Sigmoid colon (tissue), 7 donors: ENCODE measurements around the gene SH2B3. TPM values are rescaled to one million over a fixed set of nuclear protein-coding genes. Genes with fewer than 3 reads are reported as not detected.

Experiments used
- DNase-seq: peaks from one replicate; pipeline ENCODE4 v3.0.0-alpha.2; 2019
- H3K27ac ChIP-seq, 4 donors: fragments of 200-600 bp; sonication (generic); one replicate each; pipeline ENCODE4 v1.5.1; 2016 to 2019; ENCODE audit warnings: mild to moderate bottlenecking in 1 of 4
- H3K27me3 ChIP-seq, 3 donors: fragments of 200-600 bp; sonication (generic); one replicate each; pipeline ENCODE4 v1.5.1; 2019; ENCODE audit warnings: mild to moderate bottlenecking in 1 of 3
- H3K36me3 ChIP-seq, 4 donors: fragments of 200-600 bp; sonication (generic); one replicate each; pipeline ENCODE4 v1.5.1; 2016 to 2019
- H3K4me1 ChIP-seq, 4 donors: fragments of 200-600 bp; sonication (generic); one replicate each; pipeline ENCODE4 v1.5.1; 2017 to 2019
- H3K4me3 ChIP-seq, 4 donors: fragments of 200-600 bp; sonication (generic); one replicate each; pipeline ENCODE4 v1.5.1; 2017 to 2019; ENCODE audit warnings: mild to moderate bottlenecking in 2 of 4, moderate library complexity in 1 of 4
- H3K9me3 ChIP-seq, 4 donors: fragments of 200-600 bp in 3 of 4; sonication (generic) in 3 of 4; one replicate each; pipeline versions ENCODE4 v1.5.1 to v1.6.1; 2013 to 2019
- CTCF ChIP-seq, 4 experiments: fragments of 450-650 bp in 3 of 4; fragments of 200-600 bp in 1 of 4; IDR thresholded peaks; one replicate each; pipeline ENCODE4 v1.5.1; 2016 to 2019; ENCODE audit warnings: antibody characterized with exemption in 4 of 4, mild to moderate bottlenecking in 3 of 4, moderate library complexity in 2 of 4
- EP300 ChIP-seq, 4 donors: sonication (generic); formaldehyde crosslinking; IDR thresholded peaks; one replicate each; pipeline ENCODE4 v1.6.1; 2017; ENCODE audit warnings: antibody characterized with exemption in 4 of 4
- POLR2A ChIP-seq, 2 donors: fragments of 450-650 bp; IDR thresholded peaks; one replicate each; pipeline ENCODE4 v1.6.1; 2016; ENCODE audit warnings: antibody characterized with exemption in 2 of 2, mild to moderate bottlenecking in 2 of 2, moderate library complexity in 2 of 2
- POLR2AphosphoS5 ChIP-seq, 4 donors: sonication (generic); formaldehyde crosslinking; IDR thresholded peaks; one replicate each; pipeline ENCODE4 v1.6.1; 2017; ENCODE audit warnings: antibody characterized with exemption in 4 of 4
- WGBS, 2 donors: extraction: QIAGEN DNeasy Blood & Tissue Kit; methylation state at CpG; one replicate each; pipeline ENCODE4 v1.1.7; 2013; 5-methylcytosine and 5-hydroxymethylcytosine counted together
- intact Hi-C: fragments of 100-400 bp; cut with DNase I; formaldehyde crosslinking; loops from one replicate; pipeline ENCODE4 v1.15.1; 2023
- polyA plus RNA-seq, 3 donors: library from polyadenylated mRNA; stranded (reverse); fragments of 200-250 nt; gene quantifications; one replicate each; pipeline ENCODE4 v1.2.3, GENCODE V29; 2013
- total RNA-seq, 4 donors: library from RNA; depleted of rRNA; stranded (reverse); fragments of >200 nt; gene quantifications; one replicate each; pipeline ENCODE4 v1.1.0, GENCODE V29; 2016
- donor health status: healthy with polysubstance abuse.
- donor health status: Bipolar disorder and iron deficiency.
- donor health status: healthy.

The SH2B3 gene
- total and polyA plus RNA-seq, 7 donors = 10.4 to 32.5 (median 14.1) TPM

- H3K4me3 ChIP-seq = no peak overlapping the region
- WGBS, 2 donors = 48 to 79% methylated on average over 10 of the region's 10 CpGs
- intact Hi-C loops = no loop called here
- no peaks in the 10 kb centered on the region for H3K9me3 ChIP-seq
- peak overlapping the region; percentile 37 to 78 (median 61) for H3K27ac ChIP-seq
- no peaks in the 10 kb centered on the region for H3K27me3 ChIP-seq
- peaks cover 0 to 39% (median 17%) of the 10 kb centered on the region in 4 donors for H3K36me3 ChIP-seq
- H3K4me1 ChIP-seq = peaks cover 0 to 52% (median 44%) of the 10 kb centered on the region in 4 donors
- TF ChIP-seq POLR2A (IDR thresholded peaks at IDR 0.05) = no peak
- TF ChIP-seq CTCF (IDR thresholded peaks at IDR 0.05) = no peak
- no peak for TF ChIP-seq POLR2AphosphoS5 (IDR thresholded peaks at IDR 0.05)
- no peak for TF ChIP-seq EP300 (IDR thresholded peaks at IDR 0.05)
- peak; percentile 66 for DNase-seq
Measured at GRCh38 chr12:111442301-111443045, 36.8 kb downstream of the SH2B3 start.

DNA sequence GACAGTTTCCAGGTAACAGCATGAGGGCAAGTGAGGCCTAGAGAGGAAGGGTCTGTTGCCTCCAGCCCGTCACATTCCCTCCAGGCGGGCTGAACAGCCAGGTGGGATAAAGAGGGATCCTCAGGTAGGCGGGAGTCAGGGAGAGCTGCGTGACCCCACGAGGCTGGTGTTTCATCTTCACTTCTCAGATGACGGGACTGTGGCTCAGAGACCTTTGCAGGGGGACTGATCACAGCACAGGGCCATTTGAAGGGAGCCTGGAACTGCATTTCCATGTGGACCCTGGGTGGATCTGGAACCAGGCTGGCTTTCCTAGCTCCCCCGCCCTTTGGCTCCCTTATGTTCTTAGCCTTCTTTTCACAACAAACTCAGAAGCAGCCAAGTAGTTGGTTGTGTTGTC is 37.4 kb downstream of the SH2B3 start:
- Histone ChIP-seq H3K4me1 (peaks cover 0 to 48% (median 44%) of the 10 kb centered on the region in 4 donors), H3K9me3 (no peaks in the 10 kb centered on the region), H3K4me3 (no peak overlapping the region), H3K36me3 (peaks cover 0 to 45% (median 23%) of the 10 kb centered on the region in 4 donors), H3K27ac (peak overlapping the region; percentile 37 to 78 (median 61)), H3K27me3 (no peaks in the 10 kb centered on the region)
- intact Hi-C loops = no loop called here
- DNase-seq = peak; percentile 48
- no peak for TF ChIP-seq POLR2A (IDR thresholded peaks at IDR 0.05)
- TF ChIP-seq CTCF (IDR thresholded peaks at IDR 0.05) = no peak
- no peak for TF ChIP-seq EP300 (IDR thresholded peaks at IDR 0.05)
- no peak for TF ChIP-seq POLR2AphosphoS5 (IDR thresholded peaks at IDR 0.05)
- WGBS, 2 donors = 93 to 94% methylated on average over 7 of the region's 7 CpGs

- Histone ChIP-seq H3K9me3 (no peaks in the 10 kb centered on the region), H3K27me3 (no peaks in the 10 kb centered on the region), H3K36me3 (peaks cover 0 to 50% (median 27%) of the 10 kb centered on the region in 4 donors), H3K27ac (peak overlapping the region in 3 of 4 donors; percentile 37 to 78 (median 77)), H3K4me1 (peaks cover 0 to 44% (median 42%) of the 10 kb centered on the region in 4 donors), H3K4me3 (no peak overlapping the region)
- TF ChIP-seq EP300 (IDR thresholded peaks at IDR 0.05) (no peak), POLR2AphosphoS5 (IDR thresholded peaks at IDR 0.05) (no peak), CTCF (IDR thresholded peaks at IDR 0.05) (no peak), POLR2A (IDR thresholded peaks at IDR 0.05) (no peak)
- WGBS, 2 donors = 83 to 86% methylated on average over 7 of the region's 7 CpGs
- intact Hi-C loops = no loop called here
- DNase-seq = peak; percentile 61
Measured at GRCh38 chr12:111443586-111443985, 37.9 kb downstream of the SH2B3 start.

GRCh38 chr12:111444314-111444924 is 38.7 kb downstream of the SH2B3 start:
- peak overlapping the region; percentile 60 to 78 (median 72) for H3K27ac ChIP-seq
- intact Hi-C loops = no loop called here
- H3K4me1 ChIP-seq = peaks cover 0 to 49% (median 38%) of the 10 kb centered on the region in 4 donors
- 69 to 88% methylated on average over 8 of the region's 8 CpGs for WGBS, 2 donors
- H3K4me3 ChIP-seq = no peak overlapping the region
- DNase-seq = no peak
- H3K36me3 ChIP-seq = peaks cover 0 to 58% (median 27%) of the 10 kb centered on the region in 4 donors
- no peaks in the 10 kb centered on the region for H3K9me3 ChIP-seq
- TF ChIP-seq POLR2AphosphoS5 (IDR thresholded peaks at IDR 0.05) = no peak
- TF ChIP-seq POLR2A (IDR thresholded peaks at IDR 0.05) = no peak
- no peak for TF ChIP-seq EP300 (IDR thresholded peaks at IDR 0.05)
- no peak for TF ChIP-seq CTCF (IDR thresholded peaks at IDR 0.05)
- H3K27me3 ChIP-seq = no peaks in the 10 kb centered on the region
